ENCODE data around the gene ZFAND6. TPM values are rescaled to one million over a fixed set of nuclear protein-coding genes. Genes with fewer than 3 reads are reported as not detected.
"Not testable (repeated sequence)": the region's sequence is repeated elsewhere in the genome, so short reads cannot be mapped to it uniquely, and the experiment has no call there.

Gene ZFAND6
- total RNA-seq, 3 donors from 2014 or later (not counting 1 experiment from before 2014, with no cell fraction given), result 145 to 150 (median 148) TPM

- Histone ChIP-seq H3K27me3 (ENCODE audit: control insufficient read depth, insufficient read depth, low read length) (no peaks in the 10 kb centered on the region), H3K27ac (ENCODE audit: low read length) (no peak overlapping the region), H3K4me3 (ENCODE audit: low read length) (no peak overlapping the region), H3K9me3 (ENCODE audit: control insufficient read depth, insufficient read depth, low read length) (no peaks in the 10 kb centered on the region), H3K4me1 (ENCODE audit: control insufficient read depth, insufficient read depth, low read length) (peaks cover 11% of the 10 kb centered on the region), H3K36me3 (ENCODE audit: control insufficient read depth, insufficient read depth, low read length) (no peaks in the 10 kb centered on the region)
- no peak for ATAC-seq
- DNase-seq, result no peak
- Mint-ChIP-seq H3K27me3 (ENCODE audit: low read depth in 2 of 2) (no peaks in the 10 kb centered on the region), H3K4me1 (peaks cover 0 to 16% of the 10 kb centered on the region in 2 donors), H3K9me3 (no peaks in the 10 kb centered on the region), H3K4me3 (no peak overlapping the region), H3K36me3 (no peaks in the 10 kb centered on the region), H3K27ac (no peak overlapping the region)
- 90% methylated on average over 1 of the region's 1 CpG for WGBS (ENCODE audit: insufficient coverage)
- TF ChIP-seq, protein P1, sequence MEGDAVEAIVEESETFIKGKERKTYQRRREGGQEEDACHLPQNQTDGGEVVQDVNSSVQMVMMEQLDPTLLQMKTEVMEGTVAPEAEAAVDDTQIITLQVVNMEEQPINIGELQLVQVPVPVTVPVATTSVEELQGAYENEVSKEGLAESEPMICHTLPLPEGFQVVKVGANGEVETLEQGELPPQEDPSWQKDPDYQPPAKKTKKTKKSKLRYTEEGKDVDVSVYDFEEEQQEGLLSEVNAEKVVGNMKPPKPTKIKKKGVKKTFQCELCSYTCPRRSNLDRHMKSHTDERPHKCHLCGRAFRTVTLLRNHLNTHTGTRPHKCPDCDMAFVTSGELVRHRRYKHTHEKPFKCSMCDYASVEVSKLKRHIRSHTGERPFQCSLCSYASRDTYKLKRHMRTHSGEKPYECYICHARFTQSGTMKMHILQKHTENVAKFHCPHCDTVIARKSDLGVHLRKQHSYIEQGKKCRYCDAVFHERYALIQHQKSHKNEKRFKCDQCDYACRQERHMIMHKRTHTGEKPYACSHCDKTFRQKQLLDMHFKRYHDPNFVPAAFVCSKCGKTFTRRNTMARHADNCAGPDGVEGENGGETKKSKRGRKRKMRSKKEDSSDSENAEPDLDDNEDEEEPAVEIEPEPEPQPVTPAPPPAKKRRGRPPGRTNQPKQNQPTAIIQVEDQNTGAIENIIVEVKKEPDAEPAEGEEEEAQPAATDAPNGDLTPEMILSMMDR (IDR thresholded peaks at IDR 0.05), result no peak
- intact Hi-C loops (cut with micrococcal nuclease), result no loop called here
Observed at GRCh38 chr15:80036071-80036470, 23.4 kb upstream of the ZFAND6 start.

GRCh38 chr15:80041494-80042253 lies 17.8 kb upstream of the ZFAND6 start:
- H3K4me1 Mint-ChIP-seq, result no peaks in the 10 kb centered on the region
- TF ChIP-seq, protein P1 (IDR thresholded peaks at IDR 0.05), result no peak
- Histone ChIP-seq H3K4me1 (ENCODE audit: control insufficient read depth, insufficient read depth, low read length) (no peaks in the 10 kb centered on the region), H3K27me3 (ENCODE audit: control insufficient read depth, insufficient read depth, low read length) (no peaks in the 10 kb centered on the region), H3K4me3 (ENCODE audit: low read length) (no peak overlapping the region), H3K9me3 (ENCODE audit: control insufficient read depth, insufficient read depth, low read length) (no peaks in the 10 kb centered on the region), H3K27ac (ENCODE audit: low read length) (no peak overlapping the region), H3K36me3 (ENCODE audit: control insufficient read depth, insufficient read depth, low read length) (no peaks in the 10 kb centered on the region)
- WGBS (ENCODE audit: insufficient coverage), result 97% methylated on average over 3 of the region's 3 CpGs
- no peaks in the 10 kb centered on the region for H3K9me3 Mint-ChIP-seq
- H3K36me3 Mint-ChIP-seq, result no peaks in the 10 kb centered on the region
- intact Hi-C loops (cut with micrococcal nuclease), result no loop called here
- no peak for DNase-seq
- H3K4me3 Mint-ChIP-seq, result no peak overlapping the region
- no peak overlapping the region for H3K27ac Mint-ChIP-seq
- no peak for ATAC-seq
- no peaks in the 10 kb centered on the region for H3K27me3 Mint-ChIP-seq (ENCODE audit: low read depth in 2 of 2)

DNA sequence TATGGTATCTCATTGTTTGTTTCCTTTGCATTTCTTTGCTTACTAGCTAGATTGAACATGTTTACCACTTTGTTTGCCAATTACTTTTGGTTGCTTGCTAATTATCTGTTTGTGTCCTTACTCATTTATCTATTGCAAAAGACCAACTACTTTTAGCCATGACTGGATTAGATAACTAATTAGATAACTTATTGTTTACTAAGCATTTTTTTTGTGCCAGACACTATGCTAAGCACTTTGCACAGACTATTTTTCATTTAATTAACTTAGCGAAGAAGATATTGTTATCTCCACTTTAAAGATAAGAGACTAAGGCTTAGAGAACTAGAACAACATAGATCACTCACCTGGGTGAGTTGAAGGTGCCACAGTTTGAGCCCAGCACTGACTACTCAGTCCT lies 16.9 kb upstream of the ZFAND6 start:
- no peaks in the 10 kb centered on the region for H3K4me1 Mint-ChIP-seq

GRCh38 chr15:80045219-80045618 lies 14.3 kb upstream of the ZFAND6 start:
- H3K4me1 Mint-ChIP-seq; DNase-seq; H3K27me3 Mint-ChIP-seq (ENCODE audit: low read depth in 2 of 2); H3K36me3 ChIP-seq (ENCODE audit: control insufficient read depth, insufficient read depth, low read length); ATAC-seq; H3K9me3 ChIP-seq (ENCODE audit: control insufficient read depth, insufficient read depth, low read length); H3K27me3 ChIP-seq (ENCODE audit: control insufficient read depth, insufficient read depth, low read length); intact Hi-C loops (cut with micrococcal nuclease); H3K4me3 ChIP-seq (ENCODE audit: low read length); H3K4me3 Mint-ChIP-seq; H3K27ac ChIP-seq (ENCODE audit: low read length); H3K36me3 Mint-ChIP-seq; H3K9me3 Mint-ChIP-seq; H3K27ac Mint-ChIP-seq; H3K4me1 ChIP-seq (ENCODE audit: control insufficient read depth, insufficient read depth, low read length): not testable (repeated sequence)
- 95% methylated on average over 10 of the region's 10 CpGs for WGBS (ENCODE audit: insufficient coverage)

More for the DNA sequence above, 16.9 kb upstream of the ZFAND6 start:
- H3K27ac Mint-ChIP-seq, result no peak overlapping the region
- intact Hi-C loops (cut with micrococcal nuclease), result no loop called here
- H3K36me3 Mint-ChIP-seq, result no peaks in the 10 kb centered on the region
- Histone ChIP-seq H3K4me1 (ENCODE audit: control insufficient read depth, insufficient read depth, low read length) (no peaks in the 10 kb centered on the region), H3K27ac (ENCODE audit: low read length) (no peak overlapping the region), H3K27me3 (ENCODE audit: control insufficient read depth, insufficient read depth, low read length) (no peaks in the 10 kb centered on the region), H3K36me3 (ENCODE audit: control insufficient read depth, insufficient read depth, low read length) (no peaks in the 10 kb centered on the region), H3K4me3 (ENCODE audit: low read length) (no peak overlapping the region), H3K9me3 (ENCODE audit: control insufficient read depth, insufficient read depth, low read length) (no peaks in the 10 kb centered on the region)
- TF ChIP-seq, protein P1 (IDR thresholded peaks at IDR 0.05), result no peak
- no CpG with 5 or more reads among the region's 1 CpG for WGBS (ENCODE audit: insufficient coverage)
- peaks cover 0 to 2% of the 10 kb centered on the region in 2 donors for H3K27me3 Mint-ChIP-seq (ENCODE audit: low read depth in 2 of 2)
- H3K9me3 Mint-ChIP-seq, result no peaks in the 10 kb centered on the region
- no peak overlapping the region for H3K4me3 Mint-ChIP-seq
- DNase-seq (no peak), ATAC-seq (no peak)
